ENCODE results near the gene PKD1L1.
A peak's percentile ranks its signal among the peaks of the same experiment; 100 is the strongest.
"Not testable (repeated sequence)": the region's sequence is repeated elsewhere in the genome, so short reads cannot be mapped to it uniquely, and the experiment has no call there.

PKD1L1 gene

GRCh38 chr7:47948141-47948790 lies at the start of gene PKD1L1:
Gene PKD1L1, minus strand, starts transcription at chr7:47948466. Its CDS starts 26 bp downstream, at chr7:47948440.
- DNase-seq = no peak

GRCh38 chr7:47992446-47992845 lies 44.2 kb upstream of the PKD1L1 start:
- DNase-seq = no peak

- DNase-seq = no peak
Observed at GRCh38 chr7:47991741-47992311, 43.6 kb upstream of the PKD1L1 start.

GRCh38 chr7:47991270-47991669 lies 43.0 kb upstream of the PKD1L1 start:
- DNase-seq = no peak

- DNase-seq = no peak
Observed at GRCh38 chr7:47990592-47990991, 42.3 kb upstream of the PKD1L1 start.

DNA sequence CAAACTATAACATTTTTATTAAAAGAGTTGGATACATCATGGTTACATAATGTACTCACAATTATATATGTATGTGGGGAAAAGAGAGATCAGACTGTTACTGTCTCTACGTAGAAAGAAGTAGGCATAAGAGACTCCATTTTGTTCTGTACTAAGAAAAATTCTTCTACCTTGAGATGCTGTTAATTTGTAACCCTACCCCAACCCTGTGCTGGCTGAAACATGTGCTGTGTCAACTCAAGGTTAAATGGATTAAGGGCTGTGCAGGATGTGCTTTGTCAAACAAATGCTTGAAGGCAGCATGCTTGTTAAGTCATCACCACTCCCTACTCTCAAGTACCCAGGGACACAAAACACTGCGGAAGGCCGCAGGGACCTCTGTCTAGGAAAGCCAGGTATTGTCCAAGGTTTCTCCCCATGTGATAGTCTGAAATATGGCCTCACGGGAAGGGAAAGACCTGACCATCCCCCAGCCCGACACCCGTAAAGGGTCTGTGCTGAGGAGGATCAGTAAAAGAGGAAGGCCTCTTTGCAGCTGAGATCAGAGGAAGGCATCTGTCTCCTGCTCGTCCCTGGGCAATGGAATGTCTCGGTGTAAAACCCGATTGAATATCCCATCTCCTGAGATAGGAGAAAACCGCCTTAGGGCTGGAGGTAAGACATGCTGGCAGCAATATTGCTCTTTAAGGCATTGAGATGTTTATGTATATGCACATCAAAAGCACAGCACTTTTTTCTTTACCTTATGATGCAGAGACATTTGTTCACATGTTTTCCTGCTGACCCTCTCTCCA lies 41.5 kb upstream of the PKD1L1 start:
- peak; percentile 23 for DNase-seq

GRCh38 chr7:47988496-47989386 lies 40.5 kb upstream of the PKD1L1 start:
- no peak for DNase-seq

DNA sequence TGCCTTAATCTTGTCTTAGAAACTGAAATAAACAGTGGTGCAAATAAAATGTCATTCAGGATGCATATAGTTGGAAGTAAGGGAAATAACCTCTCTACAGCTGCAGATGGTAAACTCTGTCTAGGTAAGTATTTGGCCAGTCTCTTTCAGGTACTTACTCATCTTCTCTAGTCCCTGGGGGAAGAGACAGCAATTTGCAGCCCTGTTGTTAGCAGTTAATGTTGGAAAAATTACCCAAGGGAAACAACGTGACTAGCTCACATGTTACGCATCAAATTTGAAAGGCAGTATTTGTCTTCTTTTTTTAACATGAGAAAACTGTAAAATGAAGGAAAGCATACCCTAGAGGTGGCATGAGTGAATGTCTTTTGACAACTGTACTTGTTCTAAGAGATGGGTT lies 34.3 kb upstream of the PKD1L1 start:
- DNase-seq = peak; percentile 54

DNA sequence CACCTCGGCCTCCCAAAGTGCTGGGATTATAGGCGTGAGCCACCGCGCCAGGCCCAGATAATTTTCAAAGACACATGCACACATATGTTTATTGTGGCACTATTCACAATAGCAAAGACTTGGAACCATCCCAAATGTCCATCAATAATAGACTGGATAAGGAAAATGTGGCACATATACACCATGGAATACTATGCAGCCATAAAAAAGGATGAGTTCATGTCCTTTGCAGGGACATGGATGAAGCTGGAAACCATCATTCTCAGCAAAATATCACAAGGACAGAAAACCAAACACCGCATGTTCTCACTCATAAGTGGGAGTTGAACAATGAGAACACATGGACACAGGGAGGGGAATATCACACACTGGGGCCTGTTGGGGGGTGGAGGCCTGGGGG lies 32.4 kb upstream of the PKD1L1 start:
- not testable (repeated sequence) for DNase-seq

- DNase-seq = no peak
Observed at GRCh38 chr7:47979832-47980181, 31.5 kb upstream of the PKD1L1 start.

DNA sequence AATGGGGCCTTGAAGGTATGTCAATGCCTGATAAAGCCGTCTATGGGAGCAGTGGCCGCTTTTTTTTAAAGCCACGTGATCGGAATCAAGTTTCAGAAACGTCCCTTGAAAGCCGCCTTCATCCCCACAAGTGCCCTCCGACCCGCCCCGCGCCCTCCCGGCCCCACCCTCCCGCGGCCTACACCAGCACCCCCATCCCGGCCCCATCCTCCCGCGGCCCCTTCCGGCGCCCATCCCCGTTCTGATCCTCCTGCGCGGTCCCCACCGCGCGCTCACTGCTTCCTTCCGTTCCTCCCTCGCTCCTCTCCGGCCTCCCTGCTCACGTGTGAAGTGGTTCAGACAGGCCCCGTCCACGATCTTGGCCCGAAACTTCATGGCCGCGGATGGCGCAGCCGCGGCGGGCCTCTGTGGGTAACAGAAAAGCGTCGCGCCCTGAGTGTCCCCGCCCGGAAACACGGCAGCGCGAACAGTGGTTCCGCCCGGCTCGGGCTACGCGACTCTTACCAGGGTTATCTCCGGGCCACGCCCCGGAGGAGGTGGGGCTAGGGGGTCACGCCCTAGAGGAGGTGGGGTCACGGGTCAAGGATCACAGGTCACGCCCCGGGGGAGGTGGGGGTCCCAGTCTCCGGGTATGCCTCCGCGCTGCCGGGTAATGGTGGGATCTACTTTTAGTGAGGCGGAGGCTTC lies 31.0 kb upstream of the PKD1L1 start, which contains the start of gene HUS1:
TSS of gene HUS1 (minus strand) at position 471 of the 687 bp plus-strand sequence. CDS start at position 375, 96 bp downstream.
- peak; percentile 98 for DNase-seq

- DNase-seq = no peak
Observed at GRCh38 chr7:47978790-47979144, 30.5 kb upstream of the PKD1L1 start.

DNA sequence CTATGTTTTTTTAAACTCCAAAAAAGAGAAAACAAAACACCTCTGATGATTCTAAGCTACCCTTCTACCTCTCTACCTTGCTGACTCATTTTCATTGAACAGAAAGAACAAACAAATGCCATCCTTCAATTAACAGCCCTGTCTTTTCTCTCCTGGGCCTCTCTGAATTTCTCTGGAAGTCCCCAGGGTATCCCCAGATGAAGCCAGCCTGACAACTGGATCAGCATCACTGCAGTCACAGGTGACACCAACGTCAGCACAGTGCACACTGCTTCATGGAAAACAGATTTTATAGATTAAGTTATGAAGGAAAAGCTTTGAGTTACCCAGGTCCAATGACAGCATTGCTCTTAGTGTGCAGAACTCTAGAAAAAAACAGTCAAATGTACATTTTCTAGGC lies 25.5 kb upstream of the PKD1L1 start:
- no peak for DNase-seq

GRCh38 chr7:47970761-47971160 lies 22.5 kb upstream of the PKD1L1 start:
- DNase-seq = no peak

GRCh38 chr7:47968847-47969774 lies 20.8 kb upstream of the PKD1L1 start:
- DNase-seq = peak; percentile 87

DNA sequence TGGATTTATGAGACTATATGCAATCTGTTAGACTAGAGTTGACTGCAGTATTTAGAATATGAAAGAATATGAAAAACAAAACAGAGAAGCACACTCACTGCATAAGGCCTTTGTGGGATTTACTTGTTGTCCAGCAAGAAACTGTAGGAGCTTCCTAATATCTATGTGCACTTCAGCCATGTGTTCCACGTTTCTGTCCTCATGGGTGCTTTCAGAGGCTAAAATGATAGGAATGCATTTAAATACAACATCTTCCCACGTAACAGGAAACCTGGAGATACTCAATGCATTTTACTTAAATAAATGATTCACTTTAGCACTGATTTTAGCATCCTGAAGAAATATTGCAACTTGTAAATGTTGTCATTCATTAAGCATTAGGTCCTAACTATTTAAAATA lies 19.4 kb upstream of the PKD1L1 start:
- DNase-seq = no peak

DNA sequence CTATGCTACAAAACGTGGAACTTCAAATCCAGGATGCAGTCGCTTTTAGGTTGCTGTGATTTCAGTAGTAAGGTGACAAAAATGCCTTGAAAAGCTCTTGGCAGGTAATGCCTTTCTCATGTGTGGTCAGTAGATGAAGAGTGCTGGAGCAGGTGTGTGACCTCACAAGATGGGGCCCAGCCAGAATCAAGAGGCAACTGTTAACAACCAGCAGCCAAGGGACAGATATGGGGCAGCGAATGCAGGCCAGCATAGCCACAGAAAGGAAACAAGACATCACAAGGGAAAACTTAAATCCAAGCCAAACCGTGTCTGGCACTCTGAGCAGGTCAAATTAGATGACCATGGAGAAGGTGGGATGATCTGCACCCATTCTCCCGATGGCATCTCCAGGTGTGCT lies 18.9 kb upstream of the PKD1L1 start:
- no peak for DNase-seq

GRCh38 chr7:47965456-47965855 lies 17.2 kb upstream of the PKD1L1 start:
- no peak for DNase-seq

GRCh38 chr7:47962262-47962661 lies 14.0 kb upstream of the PKD1L1 start:
- no peak for DNase-seq

GRCh38 chr7:47957156-47957555 lies 8.9 kb upstream of the PKD1L1 start:
- DNase-seq = no peak

GRCh38 chr7:47956220-47956619 lies 8.0 kb upstream of the PKD1L1 start:
- no peak for DNase-seq

Data from NCI-H2171 treated with DMSO at 0.1 percent for 48 hours (cell line).